ENCODE data around the gene TST.

The TST gene

DNA sequence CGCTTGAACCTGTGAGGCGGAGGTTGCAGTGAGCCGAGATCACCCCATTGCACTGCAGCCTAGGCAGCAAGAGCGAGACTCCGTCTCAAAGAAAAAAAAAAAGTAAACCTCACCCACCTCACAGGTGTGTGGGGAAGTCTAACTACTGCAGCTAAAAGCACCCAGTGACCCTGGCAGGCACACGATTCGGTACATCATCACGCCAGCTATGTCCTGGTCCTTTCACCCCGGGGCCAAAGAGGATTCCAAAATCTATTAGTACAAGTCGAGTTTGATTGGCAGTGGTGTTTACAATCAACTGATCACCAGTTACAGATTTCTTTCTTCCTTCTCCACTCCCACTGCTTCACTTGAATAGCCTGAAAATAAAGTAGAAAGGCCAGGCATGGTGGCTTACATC is 6.3 kb downstream of the TST start:
- H3K4me3 ChIP-seq (ENCODE audit: low read length), result no peak overlapping the region
- DNase-seq (ENCODE audit: low read depth), result no peak
- TF ChIP-seq, protein P1, sequence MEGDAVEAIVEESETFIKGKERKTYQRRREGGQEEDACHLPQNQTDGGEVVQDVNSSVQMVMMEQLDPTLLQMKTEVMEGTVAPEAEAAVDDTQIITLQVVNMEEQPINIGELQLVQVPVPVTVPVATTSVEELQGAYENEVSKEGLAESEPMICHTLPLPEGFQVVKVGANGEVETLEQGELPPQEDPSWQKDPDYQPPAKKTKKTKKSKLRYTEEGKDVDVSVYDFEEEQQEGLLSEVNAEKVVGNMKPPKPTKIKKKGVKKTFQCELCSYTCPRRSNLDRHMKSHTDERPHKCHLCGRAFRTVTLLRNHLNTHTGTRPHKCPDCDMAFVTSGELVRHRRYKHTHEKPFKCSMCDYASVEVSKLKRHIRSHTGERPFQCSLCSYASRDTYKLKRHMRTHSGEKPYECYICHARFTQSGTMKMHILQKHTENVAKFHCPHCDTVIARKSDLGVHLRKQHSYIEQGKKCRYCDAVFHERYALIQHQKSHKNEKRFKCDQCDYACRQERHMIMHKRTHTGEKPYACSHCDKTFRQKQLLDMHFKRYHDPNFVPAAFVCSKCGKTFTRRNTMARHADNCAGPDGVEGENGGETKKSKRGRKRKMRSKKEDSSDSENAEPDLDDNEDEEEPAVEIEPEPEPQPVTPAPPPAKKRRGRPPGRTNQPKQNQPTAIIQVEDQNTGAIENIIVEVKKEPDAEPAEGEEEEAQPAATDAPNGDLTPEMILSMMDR (conservative IDR thresholded peaks at IDR 0.05; ENCODE audit: low read length), result no peak

DNA sequence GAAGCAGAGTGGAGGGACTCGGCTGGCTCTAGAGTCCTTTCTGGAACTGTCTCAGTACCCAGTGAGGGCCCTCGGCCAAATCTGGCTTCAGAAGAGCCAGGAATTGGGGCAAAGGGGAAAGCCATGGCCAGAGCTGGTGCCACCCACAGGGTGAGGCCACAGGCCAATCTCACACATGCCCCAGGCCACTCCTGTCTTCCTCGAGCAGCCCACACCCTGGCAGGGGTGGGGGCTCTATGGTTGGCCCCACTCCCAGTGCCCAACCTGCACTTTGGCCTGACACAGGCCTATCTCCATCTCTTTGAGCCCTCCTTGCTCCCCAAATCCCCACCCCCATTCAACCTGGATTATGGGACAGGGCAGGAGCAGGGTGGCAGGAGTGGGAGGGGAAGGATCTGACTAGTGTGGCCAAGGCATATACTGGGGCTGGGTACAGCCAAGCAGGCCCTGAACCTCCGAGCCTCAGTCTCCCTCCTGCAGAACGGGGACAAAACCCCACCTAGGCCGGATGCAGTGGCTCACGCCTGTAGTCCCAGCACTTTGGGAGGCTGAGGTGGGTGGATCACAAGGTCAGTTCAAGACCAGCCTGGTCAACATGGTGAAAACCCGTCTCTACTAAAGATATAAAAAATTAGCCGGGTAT is 6.9 kb downstream of the TST start:
- H3K4me3 ChIP-seq (ENCODE audit: low read length), result no peak overlapping the region
- TF ChIP-seq, protein P1 (conservative IDR thresholded peaks at IDR 0.05; ENCODE audit: low read length), result no peak
- DNase-seq (ENCODE audit: low read depth), result no peak

DNA sequence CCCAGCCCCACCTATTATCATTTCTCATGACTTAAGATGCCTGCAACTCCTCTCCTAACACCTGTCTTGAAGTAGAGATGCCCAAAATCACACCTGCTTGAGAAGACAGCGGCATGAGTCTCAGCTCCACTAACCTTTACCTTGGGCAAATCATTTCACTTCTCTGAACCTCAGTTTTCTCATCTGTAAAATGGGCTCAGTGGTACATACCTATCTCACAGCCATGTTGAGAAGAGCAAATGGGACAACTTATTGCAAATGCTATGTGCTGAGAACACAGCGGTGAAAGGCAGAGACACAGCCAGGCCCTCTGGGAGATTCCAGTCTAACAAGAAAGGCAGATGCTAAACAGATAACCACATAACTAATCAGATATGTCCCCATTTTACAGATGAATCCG is 7.8 kb downstream of the TST start:
- DNase-seq (ENCODE audit: low read depth), result no peak
- TF ChIP-seq, protein P1 (conservative IDR thresholded peaks at IDR 0.05; ENCODE audit: low read length), result no peak
- no peak overlapping the region for H3K4me3 ChIP-seq (ENCODE audit: low read length)

DNA sequence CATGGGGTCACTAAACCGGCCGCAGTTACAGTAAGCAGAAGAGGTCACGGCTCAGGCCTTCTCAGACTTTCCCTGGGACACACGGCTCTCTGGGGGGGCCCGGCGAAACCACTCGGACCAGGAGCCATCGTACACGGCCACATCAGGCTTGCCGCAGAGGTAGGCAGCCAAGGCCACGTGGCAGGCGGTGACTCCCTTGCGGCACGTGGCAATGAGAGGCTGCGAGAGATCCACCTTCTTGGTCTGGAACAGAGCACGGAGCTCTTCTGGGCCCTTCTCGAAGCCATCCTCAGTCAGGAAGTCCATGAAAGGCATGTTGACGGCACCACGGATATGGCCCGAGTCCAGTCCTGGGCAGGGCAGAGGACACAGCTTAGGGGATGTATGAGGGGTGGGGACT is 8.3 kb downstream of the TST start:
- TF ChIP-seq, protein P1 (conservative IDR thresholded peaks at IDR 0.05; ENCODE audit: low read length), result no peak

DNA sequence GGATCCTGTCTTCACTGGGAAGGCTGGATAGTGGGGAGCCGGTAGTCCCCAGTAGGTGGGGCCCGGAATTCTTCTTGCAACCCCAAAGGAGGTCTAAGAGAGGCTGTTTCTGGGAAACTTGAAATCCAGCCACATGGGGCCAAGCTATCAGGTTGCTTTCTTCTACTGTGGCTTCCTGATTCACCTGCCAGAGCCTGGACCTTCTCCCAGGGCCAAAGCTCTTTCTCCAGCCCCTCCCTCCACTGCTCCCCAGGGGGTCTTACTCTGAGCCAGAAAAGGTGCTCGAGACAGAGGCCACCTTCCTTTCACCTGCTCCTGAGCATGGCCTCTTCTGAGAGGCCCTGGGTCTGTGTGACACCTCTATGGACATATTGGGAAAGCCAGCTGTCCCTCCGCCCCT is 9.1 kb downstream of the TST start:
- TF ChIP-seq, protein P1 (conservative IDR thresholded peaks at IDR 0.05; ENCODE audit: low read length), result no peak

More for the DNA sequence above, 8.3 kb downstream of the TST start:
- no peak for DNase-seq (ENCODE audit: low read depth)
- no peak overlapping the region for H3K4me3 ChIP-seq (ENCODE audit: low read length)

DNA sequence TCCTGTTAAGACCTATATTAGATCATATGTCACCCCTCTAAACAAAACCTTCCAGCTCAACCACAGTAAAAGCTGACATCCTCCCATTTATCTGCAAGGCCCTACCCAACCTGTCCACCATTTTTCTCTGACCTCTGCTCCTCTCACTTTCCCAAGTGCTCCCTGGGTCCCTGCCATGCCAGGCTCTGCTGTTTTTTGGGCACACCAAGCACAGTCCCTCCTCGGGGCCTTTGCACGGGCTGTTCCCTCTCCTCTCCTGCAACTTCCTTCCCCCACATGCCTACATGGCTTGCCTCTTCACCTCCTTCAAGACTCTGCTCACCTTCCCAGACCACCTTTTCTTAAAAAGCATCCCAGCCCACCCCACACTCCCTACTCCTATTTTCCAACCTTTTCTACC is 9.8 kb downstream of the TST start:
- TF ChIP-seq, protein P1 (conservative IDR thresholded peaks at IDR 0.05; ENCODE audit: low read length), result no peak
- H3K4me3 ChIP-seq (ENCODE audit: low read length), result no peak overlapping the region
- DNase-seq (ENCODE audit: low read depth), result no peak

More for the DNA sequence above, 9.1 kb downstream of the TST start:
- no peak for DNase-seq (ENCODE audit: low read depth)
- H3K4me3 ChIP-seq (ENCODE audit: low read length), result no peak overlapping the region

DNA sequence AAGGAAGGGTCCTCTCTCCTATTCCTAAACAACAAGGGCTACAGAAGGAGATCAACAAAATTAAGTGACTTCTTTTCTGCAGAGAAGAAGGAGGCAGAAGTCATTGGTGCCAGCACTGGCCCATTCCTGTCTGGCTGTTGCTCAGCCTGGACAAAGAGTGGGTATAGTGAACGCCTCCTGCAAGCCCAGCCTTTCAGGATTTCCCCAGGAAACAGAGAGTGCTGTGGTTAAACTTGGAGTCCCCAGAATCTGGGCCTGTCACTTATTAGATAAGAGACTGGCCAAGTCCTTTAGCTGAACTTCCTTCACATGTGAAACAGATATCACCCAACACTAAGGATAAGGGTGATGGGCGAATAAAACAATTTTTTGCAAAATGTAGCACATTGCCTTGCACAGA is 10.9 kb downstream of the TST start:
- H3K4me3 ChIP-seq (ENCODE audit: low read length), result no peak overlapping the region
- no peak for DNase-seq (ENCODE audit: low read depth)
- TF ChIP-seq, protein P1 (conservative IDR thresholded peaks at IDR 0.05; ENCODE audit: low read length), result no peak
